HG02870 (cell line): ENCODE measurements around the gene TLE5.

Source experiments
- ATAC-seq: cut with Tn5 transposase; IDR thresholded peaks from one replicate; pipeline ENCODE4 v1.9.1; 2021; ENCODE audit warnings: mild to moderate bottlenecking, moderate library complexity; ENCODE audit not compliant: unreplicated experiment

Gene TLE5

DNA sequence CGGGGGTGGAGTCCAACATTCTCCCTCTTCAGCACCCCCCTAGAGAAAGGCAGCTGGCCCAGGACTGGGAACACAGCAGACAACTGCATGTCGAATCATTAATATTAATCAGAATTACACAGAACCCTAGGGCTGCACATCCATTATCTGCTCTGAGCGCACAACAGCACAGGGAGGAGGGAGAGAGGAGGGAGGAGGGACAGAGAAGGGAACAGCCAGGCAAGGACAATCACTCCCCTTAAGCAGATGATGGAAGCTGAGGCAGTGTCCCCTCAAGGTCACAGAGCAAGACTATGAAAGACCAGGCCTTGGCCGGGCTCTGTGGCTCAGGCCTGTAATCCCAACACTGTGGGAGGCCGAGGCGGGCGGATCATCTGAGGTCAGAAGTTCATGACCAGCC lies 59.2 kb downstream of the TLE5 start:
- no peak for ATAC-seq
